Left kidney (tissue), 8 donors: ENCODE results near the gene NXNL2. TPM values are rescaled to one million over a fixed set of nuclear protein-coding genes. Genes with fewer than 3 reads are reported as not detected.

Source experiments
- DNase-seq: peaks from one replicate; pipeline ENCODE4 v3.0.0-alpha.2; 2013
- long read RNA-seq, 8 donors: transcript quantifications; one replicate each; lab custom pipeline, GENCODE V29; 2026
- polyA plus RNA-seq: library from polyadenylated mRNA; unstranded; fragments of 120-200 nt; gene quantifications from one replicate; pipeline ENCODE4 v1.2.1, GENCODE V29; 2013; ENCODE audit not compliant: insufficient read length

The NXNL2 gene
- 2.8 TPM for polyA plus RNA-seq
- long read RNA-seq, donor 1: 0 reads
- long read RNA-seq, donor 2, partial matches to known transcripts: 0 of 1 reads
- long read RNA-seq, donor 2, other reads (novel, unspliced or antisense): 0 of 1 reads
- long read RNA-seq, donor 3: 0 reads
- long read RNA-seq, donor 4: 0 reads
- long read RNA-seq, donor 5, partial matches to known transcripts: 0 of 2 reads
- long read RNA-seq, donor 5, other reads (novel, unspliced or antisense): 0 of 2 reads
- long read RNA-seq, donor 6: 0 reads
- long read RNA-seq, donor 7: 0 reads
- long read RNA-seq, donor 8, partial matches to known transcripts: 0 of 1 reads
- long read RNA-seq, donor 8, other reads (novel, unspliced or antisense): 0 of 1 reads

- DNase-seq: no peak
These were observed at the start of gene NXNL2 for GRCh38 chr9:88534456-88535225. TSS of gene NXNL2 (plus strand) at chr9:88535178. CDS start at chr9:88535435, 257 bp downstream.

- no peak for DNase-seq
These were observed 46.8 kb upstream of the NXNL2 start for GRCh38 chr9:88488166-88488565.

GRCh38 chr9:88494983-88495721 lies 39.8 kb upstream of the NXNL2 start:
- DNase-seq: no peak

GRCh38 chr9:88497224-88497623 lies 37.8 kb upstream of the NXNL2 start:
- no peak for DNase-seq

GRCh38 chr9:88498880-88499279 lies 36.1 kb upstream of the NXNL2 start:
- DNase-seq: no peak

- DNase-seq: no peak
These were observed 33.9 kb upstream of the NXNL2 start for GRCh38 chr9:88501086-88501485.

GRCh38 chr9:88502552-88503034 lies 32.4 kb upstream of the NXNL2 start:
- DNase-seq: peak; percentile 42

- DNase-seq: no peak
These were observed 31.7 kb upstream of the NXNL2 start for GRCh38 chr9:88503081-88503844.

GRCh38 chr9:88503845-88504764 lies 30.9 kb upstream of the NXNL2 start:
- no peak for DNase-seq

- no peak for DNase-seq
These were observed 26.7 kb upstream of the NXNL2 start for GRCh38 chr9:88508326-88508725.

GRCh38 chr9:88511906-88512305 lies 23.1 kb upstream of the NXNL2 start:
- DNase-seq: no peak

- no peak for DNase-seq
These were observed 20.7 kb upstream of the NXNL2 start for GRCh38 chr9:88514247-88514646.

- no peak for DNase-seq
These were observed 13.7 kb upstream of the NXNL2 start for GRCh38 chr9:88521308-88521707.

GRCh38 chr9:88522360-88522759 lies 12.6 kb upstream of the NXNL2 start:
- no peak for DNase-seq

- no peak for DNase-seq
These were observed 11.9 kb upstream of the NXNL2 start for GRCh38 chr9:88523056-88523455.

GRCh38 chr9:88524911-88525310 lies 10.1 kb upstream of the NXNL2 start:
- no peak for DNase-seq

- DNase-seq: no peak
These were observed 7.4 kb upstream of the NXNL2 start for GRCh38 chr9:88527618-88528017.

- DNase-seq: no peak
These were observed 6.7 kb upstream of the NXNL2 start for GRCh38 chr9:88528080-88528790.

- no peak for DNase-seq
These were observed 5.5 kb upstream of the NXNL2 start for GRCh38 chr9:88529496-88529895.

GRCh38 chr9:88530051-88530450 lies 4.9 kb upstream of the NXNL2 start:
- no peak for DNase-seq
